Activated naive CD4-positive, alpha-beta T cell treated with anti-CD3 and anti-CD28 coated beads, Interleukin-2, amount 50 U/mL, for 16 hours (primary cell): Measurements from ENCODE around the gene NOS1AP.

Experiments
- DNase-seq: peaks from one replicate; pipeline ENCODE4 v3.0.0-alpha.2; 2020

The NOS1AP gene

DNA sequence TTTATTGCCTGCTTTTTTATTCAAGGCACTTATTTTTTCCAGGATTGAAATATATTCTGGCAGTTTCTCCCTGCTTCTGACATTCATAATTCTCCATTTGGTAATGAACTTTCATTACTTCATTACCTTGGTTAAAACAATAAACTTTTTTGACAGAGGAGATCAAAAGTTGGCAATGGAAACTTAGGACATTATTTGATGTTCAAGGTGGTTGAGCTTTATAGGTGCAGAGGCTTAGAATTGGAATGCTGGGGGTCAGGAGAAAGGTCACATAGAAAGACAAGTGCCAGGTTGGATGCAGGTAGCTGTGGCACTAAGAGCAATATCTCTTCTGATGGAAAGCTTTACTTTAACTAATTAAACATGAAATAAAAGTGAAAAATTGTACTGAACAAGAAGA, 154.8 kb downstream of the NOS1AP start:
- no peak for DNase-seq

DNA sequence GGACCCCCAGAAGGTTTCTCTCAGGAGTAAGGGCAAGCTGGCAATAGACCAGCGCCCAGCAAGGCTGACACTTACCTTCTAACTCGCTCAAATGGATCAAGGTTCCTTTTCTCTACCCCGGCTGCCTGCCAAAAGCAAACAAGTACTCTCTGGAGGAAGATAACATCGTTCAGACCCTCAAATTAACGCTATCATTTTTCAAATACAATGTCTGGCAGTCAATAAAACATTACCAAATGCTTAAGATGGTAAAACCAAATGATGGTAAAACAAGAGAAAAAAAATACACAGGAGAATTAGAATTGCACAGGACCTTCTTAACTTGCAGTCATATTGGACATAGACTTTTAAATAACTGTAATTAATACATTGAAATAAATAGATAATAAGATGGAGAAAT, 159.1 kb downstream of the NOS1AP start:
- DNase-seq = no peak

- no peak for DNase-seq
Measured at GRCh38 chr1:162229549-162229948, 160.1 kb downstream of the NOS1AP start.

GRCh38 chr1:162230096-162230495, 160.6 kb downstream of the NOS1AP start:
- DNase-seq = no peak

- no peak for DNase-seq
Measured at GRCh38 chr1:162230517-162230916, 161.0 kb downstream of the NOS1AP start.

DNA sequence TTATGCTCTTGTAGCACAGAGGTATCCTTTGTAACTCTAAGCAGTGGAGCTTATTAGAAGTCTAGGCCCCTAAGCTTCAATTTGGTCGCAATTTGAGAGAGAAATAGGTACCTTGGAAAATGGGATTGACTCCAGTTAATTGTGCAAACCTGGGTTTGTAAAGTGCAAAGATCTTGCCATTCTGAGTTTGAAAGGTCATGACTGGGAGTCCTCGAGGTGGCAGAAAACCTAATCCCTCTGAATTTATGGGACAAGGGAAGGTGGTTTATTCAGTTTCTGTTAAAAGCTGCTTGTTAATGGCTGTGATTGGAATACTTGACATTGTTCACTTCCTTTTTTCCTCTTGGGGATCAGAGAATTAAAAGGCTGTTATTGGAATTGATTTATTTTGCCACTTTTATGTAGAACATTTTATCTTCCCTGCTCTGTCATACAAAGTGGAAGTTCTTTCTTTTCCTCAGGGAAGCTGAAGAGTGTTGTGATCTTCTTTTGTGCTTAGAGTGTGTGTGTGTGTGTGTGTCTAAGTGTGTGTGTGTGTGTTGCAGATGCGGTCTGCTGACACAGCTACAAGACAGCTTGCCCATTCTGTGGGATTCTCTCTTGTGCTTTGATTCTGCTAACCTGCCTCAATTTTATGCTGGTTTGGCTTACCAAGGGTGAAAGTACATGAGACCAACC, 162.7 kb downstream of the NOS1AP start:
- no peak for DNase-seq

DNA sequence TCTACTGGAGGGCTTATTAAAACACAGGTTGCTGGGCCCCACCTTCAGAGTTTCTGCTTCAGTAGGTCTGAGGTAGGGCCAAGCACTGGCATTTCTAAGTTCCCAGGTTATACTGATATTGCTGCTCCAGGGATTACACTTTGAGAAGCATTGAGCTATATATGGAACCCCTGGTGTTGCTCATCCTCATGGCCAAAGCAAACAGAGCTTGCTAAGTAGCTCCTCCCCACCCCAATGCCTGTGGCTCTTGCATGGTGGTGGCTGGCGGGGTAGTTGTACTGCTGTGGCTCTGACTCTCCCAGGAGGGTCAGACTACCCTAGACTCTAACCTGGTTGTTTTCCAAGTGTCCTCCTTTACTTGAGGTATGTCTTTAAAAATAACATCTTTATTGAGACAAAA, 163.6 kb downstream of the NOS1AP start:
- no peak for DNase-seq

DNA sequence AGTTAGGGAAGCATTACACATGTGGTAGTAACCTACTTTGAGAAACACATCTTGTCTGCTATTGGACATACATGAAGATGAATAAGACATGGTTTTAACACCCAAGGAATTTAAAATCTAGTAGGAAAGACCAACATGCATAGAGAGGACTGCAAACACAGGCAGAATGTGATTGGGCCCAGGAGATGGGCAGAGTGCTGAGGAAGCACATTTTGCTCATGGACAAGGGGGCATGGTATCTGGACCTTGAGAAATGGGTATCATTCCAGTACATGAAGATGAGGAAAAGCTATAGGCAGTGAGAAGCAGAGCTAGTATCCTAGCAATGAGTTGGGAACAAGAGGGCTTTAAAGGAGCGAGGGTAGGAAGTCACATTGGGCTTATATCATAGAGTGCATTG, 164.4 kb downstream of the NOS1AP start:
- DNase-seq = no peak

DNA sequence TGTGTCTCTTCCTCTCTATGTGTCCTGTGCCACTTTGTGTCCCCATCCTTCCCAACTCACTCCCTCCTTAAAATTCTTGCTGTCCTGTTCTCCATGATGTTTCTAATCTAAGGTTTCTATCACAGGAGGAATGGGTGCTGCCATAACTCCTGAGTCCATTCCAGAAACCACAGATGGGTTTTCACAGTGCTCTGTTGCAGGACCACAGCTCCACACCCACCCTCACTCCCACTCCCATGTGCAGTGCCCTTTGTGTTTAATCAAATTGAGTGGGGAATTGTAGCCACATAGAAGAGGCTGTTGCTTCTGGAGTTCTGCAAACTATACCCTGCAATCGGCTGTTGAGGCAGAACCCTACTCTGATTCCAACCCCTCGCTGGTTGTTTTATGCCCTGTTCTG, 165.1 kb downstream of the NOS1AP start:
- no peak for DNase-seq

- no peak for DNase-seq
Measured at GRCh38 chr1:162235241-162235800, 165.8 kb downstream of the NOS1AP start.

GRCh38 chr1:162236201-162236600, 166.7 kb downstream of the NOS1AP start:
- no peak for DNase-seq

DNA sequence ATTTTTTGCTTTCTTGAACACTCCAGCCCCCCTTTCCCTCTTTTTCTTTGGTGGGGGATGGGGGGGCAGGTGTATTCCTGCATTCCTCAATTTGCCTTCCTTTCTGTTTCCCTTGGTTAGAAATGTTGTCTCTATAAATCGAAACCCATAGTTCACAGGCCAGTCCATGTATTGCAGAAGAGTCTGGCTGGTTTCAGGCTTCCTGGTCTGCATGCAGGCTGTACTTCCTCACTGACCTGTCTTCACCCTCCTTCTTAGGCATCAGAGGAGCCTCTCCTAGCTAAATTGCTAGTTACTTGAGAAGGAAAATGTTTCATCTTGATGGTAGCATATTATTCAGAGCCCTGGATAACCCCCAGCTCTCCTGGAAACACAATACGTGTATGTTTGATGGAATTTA, 167.1 kb downstream of the NOS1AP start:
- DNase-seq = no peak

GRCh38 chr1:162240577-162240976, 171.1 kb downstream of the NOS1AP start:
- DNase-seq = no peak

- DNase-seq = no peak
Measured at GRCh38 chr1:162242804-162243203, 173.3 kb downstream of the NOS1AP start.

- no peak for DNase-seq
Measured at GRCh38 chr1:162248854-162249535, 179.5 kb downstream of the NOS1AP start.

GRCh38 chr1:162250004-162250730, 180.7 kb downstream of the NOS1AP start:
- no peak for DNase-seq

GRCh38 chr1:162251102-162251501, 181.6 kb downstream of the NOS1AP start:
- no peak for DNase-seq

DNA sequence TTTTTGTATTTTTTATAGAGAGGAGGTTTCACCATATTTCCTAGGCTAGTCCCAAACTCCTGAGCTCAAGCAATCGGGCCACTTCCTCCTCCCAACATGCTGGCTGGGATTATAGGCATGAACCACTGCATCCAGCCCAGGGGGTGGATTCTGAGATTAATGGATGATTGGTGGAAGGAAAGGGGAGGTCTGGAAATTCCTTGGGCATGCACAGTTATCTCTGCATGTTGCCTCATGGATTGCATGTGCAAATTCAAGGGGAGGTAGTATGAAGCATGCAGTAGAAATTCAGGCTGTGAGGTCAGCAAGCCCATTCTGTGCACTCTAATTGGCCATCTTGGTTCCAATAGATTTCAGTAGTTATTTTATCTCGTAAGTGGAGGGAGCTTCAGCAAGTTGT, 182.7 kb downstream of the NOS1AP start:
- DNase-seq = no peak

DNA sequence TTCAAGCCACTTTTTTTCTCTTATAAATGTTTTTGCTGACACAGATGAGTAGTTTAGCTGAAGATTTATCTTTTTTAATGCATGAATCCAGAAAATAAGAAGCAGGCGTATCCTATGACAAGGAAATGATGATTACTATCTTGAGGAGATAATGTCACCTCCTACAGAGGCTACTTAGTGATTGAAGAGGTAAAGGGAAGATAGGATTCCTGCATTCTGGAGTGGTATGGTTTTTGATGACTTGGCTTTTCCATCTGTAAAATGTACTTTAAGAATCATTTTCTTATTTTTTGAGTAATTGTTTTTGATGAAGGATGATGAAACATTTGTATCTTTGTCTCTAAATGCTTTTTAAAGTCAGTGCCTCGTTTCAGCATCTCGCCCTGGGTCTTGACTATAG, 184.3 kb downstream of the NOS1AP start:
- DNase-seq = no peak

DNA sequence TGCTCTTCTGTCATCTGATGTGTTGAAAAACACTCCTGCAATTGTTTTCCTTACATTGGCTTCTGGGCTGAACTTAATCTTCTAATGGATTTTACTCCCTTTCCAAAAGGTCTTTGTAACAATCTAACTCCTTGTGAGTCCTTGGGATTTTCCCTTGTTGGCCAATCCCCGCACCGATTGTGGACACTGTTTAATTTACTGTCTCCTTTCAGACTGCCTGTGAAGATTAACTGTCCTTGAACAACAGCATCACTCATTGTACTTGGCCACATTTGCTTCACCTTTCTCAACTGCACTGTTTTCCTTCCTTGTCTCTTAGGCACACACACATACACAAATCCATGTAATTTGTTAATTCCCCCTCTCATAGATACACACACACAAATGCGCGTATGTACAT, 186.8 kb downstream of the NOS1AP start:
- DNase-seq = no peak

DNA sequence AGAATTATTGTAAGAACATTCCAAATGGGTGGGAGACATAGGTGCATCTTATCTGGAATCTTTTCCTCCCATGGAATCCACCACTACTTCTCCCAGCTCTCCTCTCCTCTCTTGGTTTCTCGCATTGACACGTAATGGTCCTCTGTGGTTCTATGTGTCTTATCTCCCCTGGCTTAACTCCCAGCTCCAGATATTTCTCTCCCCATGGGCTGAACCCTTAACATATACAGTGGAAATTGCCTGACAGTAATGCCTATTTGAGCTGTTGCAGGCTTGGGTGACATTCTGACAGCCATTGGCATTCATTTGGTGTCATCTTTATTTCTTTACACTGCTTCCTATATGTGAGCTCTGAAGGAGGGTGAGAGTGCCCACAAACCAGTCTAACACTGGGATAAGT, 188.9 kb downstream of the NOS1AP start:
- no peak for DNase-seq

DNA sequence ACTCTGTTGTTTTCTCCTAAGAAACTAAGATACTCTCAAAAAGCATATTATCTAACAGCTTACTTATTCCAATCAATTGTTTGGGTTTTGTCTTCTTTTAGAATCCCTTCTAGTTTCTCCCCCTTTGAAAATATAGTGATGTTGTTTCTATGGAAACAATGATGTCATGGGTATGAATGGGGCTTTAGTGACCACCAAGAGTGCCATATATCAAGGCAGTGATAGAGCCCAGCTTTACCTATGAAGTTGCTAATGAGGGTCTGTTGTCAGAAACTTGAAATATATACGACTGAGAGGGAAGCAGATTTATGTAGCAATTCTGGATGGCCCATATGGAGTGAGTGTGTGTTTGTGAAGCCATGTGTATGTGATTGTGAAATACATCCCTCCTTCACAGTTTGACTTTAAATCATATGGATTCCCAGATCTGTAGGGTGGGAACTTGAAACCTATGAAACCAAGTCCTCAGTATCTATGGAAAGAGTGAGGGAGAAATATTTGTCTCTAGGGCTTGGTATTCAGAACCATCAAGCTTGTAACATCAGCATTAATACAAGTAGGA, 190.5 kb downstream of the NOS1AP start:
- no peak for DNase-seq

DNA sequence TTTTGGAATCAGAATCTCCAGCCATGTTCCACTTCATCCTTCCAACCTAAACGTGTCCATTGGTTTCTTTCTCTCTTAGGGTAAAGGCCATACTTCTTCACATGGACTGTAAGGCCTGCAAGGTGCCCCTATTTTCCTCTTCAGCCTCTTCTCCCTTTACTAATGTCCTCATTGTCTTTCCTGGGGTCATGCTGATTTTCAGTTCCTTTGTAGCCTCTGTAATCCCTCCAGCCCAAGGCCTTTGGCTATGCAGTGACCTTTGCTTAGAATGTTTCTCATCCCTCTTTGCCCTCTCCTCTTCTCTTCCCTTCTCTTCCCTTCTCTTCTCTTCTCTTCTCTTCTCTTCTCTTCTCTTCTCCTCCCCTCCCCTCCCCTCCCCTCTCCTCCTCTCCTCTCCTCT, 194.6 kb downstream of the NOS1AP start:
- DNase-seq = no peak

GRCh38 chr1:162265983-162266382, 196.5 kb downstream of the NOS1AP start:
- no peak for DNase-seq
